ENCODE data around the gene FCER1G.
"Not testable (repeated sequence)": the region's sequence is repeated elsewhere in the genome, so short reads cannot be mapped to it uniquely, and the experiment has no call there.

The FCER1G gene

GRCh38 chr1:161244888-161245287 lies 29.8 kb downstream of the FCER1G start:
- Histone ChIP-seq H3K79me2 (ENCODE audit: insufficient read depth, low read length) (no peaks in the 10 kb centered on the region), H3K36me3 (ENCODE audit: low read length) (no peaks in the 10 kb centered on the region), H2AFZ (ENCODE audit: low read depth, low read length, severe bottlenecking) (no peak overlapping the region), H3K4me2 (ENCODE audit: low read depth, low read length, poor library complexity, severe bottlenecking) (no peak overlapping the region), H3K9me3 (ENCODE audit: insufficient read depth, low read length) (no peaks in the 10 kb centered on the region), H4K20me1 (ENCODE audit: low read depth, low read length) (no peaks in the 10 kb centered on the region), H3K9ac (ENCODE audit: low read length) (no peak overlapping the region), H3K27me3 (ENCODE audit: low read length) (no peaks in the 10 kb centered on the region), H3K27ac (ENCODE audit: low read depth, low read length) (no peak overlapping the region), H3K9me2 (replicated peaks; ENCODE audit: insufficient read depth, low read length) (no peaks in the 10 kb centered on the region), H3K4me3 (ENCODE audit: insufficient read depth, low read length, poor library complexity, severe bottlenecking) (no peak overlapping the region), H3F3A (ENCODE audit: insufficient read depth) (no peaks in the 10 kb centered on the region)
- TF ChIP-seq CTCF (IDR thresholded peaks at IDR 0.05; ENCODE audit: insufficient read depth, low read length, poor library complexity, severe bottlenecking), result no peak
- TF ChIP-seq EZH2phosphoT487 (conservative IDR thresholded peaks at IDR 0.05; ENCODE audit: low read length), result no peak

- H3K4me3 ChIP-seq (ENCODE audit: insufficient read depth, low read length, poor library complexity, severe bottlenecking); H3K27ac ChIP-seq (ENCODE audit: low read depth, low read length); H3K4me2 ChIP-seq (ENCODE audit: low read depth, low read length, poor library complexity, severe bottlenecking); H3K36me3 ChIP-seq (ENCODE audit: low read length); H3F3A ChIP-seq (ENCODE audit: insufficient read depth); H3K79me2 ChIP-seq (ENCODE audit: insufficient read depth, low read length); H2AFZ ChIP-seq (ENCODE audit: low read depth, low read length, severe bottlenecking); H3K9me3 ChIP-seq (ENCODE audit: insufficient read depth, low read length); H4K20me1 ChIP-seq (ENCODE audit: low read depth, low read length); H3K9me2 ChIP-seq (replicated peaks; ENCODE audit: insufficient read depth, low read length); H3K9ac ChIP-seq (ENCODE audit: low read length); H3K27me3 ChIP-seq (ENCODE audit: low read length): not testable (repeated sequence)
These were observed 35.0 kb downstream of the FCER1G start for GRCh38 chr1:161250100-161250499.

- TF ChIP-seq CTCF (IDR thresholded peaks at IDR 0.05; ENCODE audit: insufficient read depth, low read length, poor library complexity, severe bottlenecking) (no peak), EZH2phosphoT487 (conservative IDR thresholded peaks at IDR 0.05; ENCODE audit: low read length) (no peak)
- H3F3A ChIP-seq (ENCODE audit: insufficient read depth), result no peaks in the 10 kb centered on the region
- no peaks in the 10 kb centered on the region for H3K36me3 ChIP-seq (ENCODE audit: low read length)
- no peaks in the 10 kb centered on the region for H3K9me2 ChIP-seq (replicated peaks; ENCODE audit: insufficient read depth, low read length)
- no peaks in the 10 kb centered on the region for H3K9me3 ChIP-seq (ENCODE audit: insufficient read depth, low read length)
- H3K27ac ChIP-seq (ENCODE audit: low read depth, low read length), result no peak overlapping the region
- no peak overlapping the region for H3K4me3 ChIP-seq (ENCODE audit: insufficient read depth, low read length, poor library complexity, severe bottlenecking)
- no peak overlapping the region for H3K9ac ChIP-seq (ENCODE audit: low read length)
- H4K20me1 ChIP-seq (ENCODE audit: low read depth, low read length), result no peaks in the 10 kb centered on the region
- no peak overlapping the region for H3K4me2 ChIP-seq (ENCODE audit: low read depth, low read length, poor library complexity, severe bottlenecking)
- H2AFZ ChIP-seq (ENCODE audit: low read depth, low read length, severe bottlenecking), result no peak overlapping the region
- no peaks in the 10 kb centered on the region for H3K27me3 ChIP-seq (ENCODE audit: low read length)
- H3K79me2 ChIP-seq (ENCODE audit: insufficient read depth, low read length), result no peaks in the 10 kb centered on the region
These were observed 35.7 kb downstream of the FCER1G start for GRCh38 chr1:161250829-161251228.

DNA sequence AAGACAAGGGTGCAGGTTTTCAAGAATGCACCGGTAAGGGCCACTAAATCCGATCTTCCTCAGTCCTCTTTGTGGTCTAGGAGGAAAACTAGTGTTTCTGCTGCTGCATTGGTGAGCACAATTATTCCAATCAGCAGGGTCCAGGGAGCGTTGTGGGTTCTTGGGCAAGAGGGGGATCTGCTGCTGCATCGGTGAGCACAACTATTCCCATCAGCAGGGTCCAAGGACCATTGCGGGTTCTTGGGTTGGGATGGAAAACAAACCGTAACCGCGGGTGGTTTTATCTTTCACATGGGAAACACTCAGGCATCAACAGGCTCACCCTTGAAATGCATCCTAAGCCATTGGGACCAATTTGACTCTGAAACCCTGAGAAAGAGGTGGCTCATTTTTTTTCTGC lies 36.5 kb downstream of the FCER1G start:
- H3K9me2 ChIP-seq (replicated peaks; ENCODE audit: insufficient read depth, low read length), result no peaks in the 10 kb centered on the region
- H3K36me3 ChIP-seq (ENCODE audit: low read length), result no peaks in the 10 kb centered on the region
- no peak overlapping the region for H3K9ac ChIP-seq (ENCODE audit: low read length)
- no peaks in the 10 kb centered on the region for H3K9me3 ChIP-seq (ENCODE audit: insufficient read depth, low read length)
- H3K27ac ChIP-seq (ENCODE audit: low read depth, low read length), result no peak overlapping the region
- H3K4me2 ChIP-seq (ENCODE audit: low read depth, low read length, poor library complexity, severe bottlenecking), result no peak overlapping the region
- no peaks in the 10 kb centered on the region for H4K20me1 ChIP-seq (ENCODE audit: low read depth, low read length)
- no peaks in the 10 kb centered on the region for H3K79me2 ChIP-seq (ENCODE audit: insufficient read depth, low read length)
- no peaks in the 10 kb centered on the region for H3K27me3 ChIP-seq (ENCODE audit: low read length)
- TF ChIP-seq EZH2phosphoT487 (conservative IDR thresholded peaks at IDR 0.05; ENCODE audit: low read length), result no peak
- no peak for TF ChIP-seq CTCF (IDR thresholded peaks at IDR 0.05; ENCODE audit: insufficient read depth, low read length, poor library complexity, severe bottlenecking)
- H2AFZ ChIP-seq (ENCODE audit: low read depth, low read length, severe bottlenecking), result no peak overlapping the region
- H3K4me3 ChIP-seq (ENCODE audit: insufficient read depth, low read length, poor library complexity, severe bottlenecking), result no peak overlapping the region
- no peaks in the 10 kb centered on the region for H3F3A ChIP-seq (ENCODE audit: insufficient read depth)

DNA sequence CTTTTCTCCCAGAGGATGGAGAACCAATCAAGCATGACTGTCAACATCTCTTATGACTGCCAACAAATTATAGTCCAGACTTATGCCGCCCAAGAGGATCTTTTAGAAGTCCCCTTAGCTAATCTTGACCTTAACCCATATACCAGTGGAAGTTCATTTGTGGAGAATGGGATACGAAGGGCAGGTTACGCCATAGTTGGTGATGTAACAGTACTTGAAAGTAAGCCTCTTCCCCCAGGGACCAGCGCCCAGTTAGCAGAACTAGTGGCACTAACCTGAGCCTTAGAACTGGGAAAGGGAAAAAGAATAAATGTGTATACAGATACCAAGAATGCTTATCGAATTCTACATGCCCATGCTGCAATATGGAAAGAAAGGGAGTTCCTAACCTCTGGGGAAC lies 40.2 kb downstream of the FCER1G start:
- H3K4me3 ChIP-seq (ENCODE audit: insufficient read depth, low read length, poor library complexity, severe bottlenecking); H3K9ac ChIP-seq (ENCODE audit: low read length); H3K79me2 ChIP-seq (ENCODE audit: insufficient read depth, low read length); H3K9me2 ChIP-seq (replicated peaks; ENCODE audit: insufficient read depth, low read length); H2AFZ ChIP-seq (ENCODE audit: low read depth, low read length, severe bottlenecking); H4K20me1 ChIP-seq (ENCODE audit: low read depth, low read length); H3K27me3 ChIP-seq (ENCODE audit: low read length); H3K27ac ChIP-seq (ENCODE audit: low read depth, low read length); H3K4me2 ChIP-seq (ENCODE audit: low read depth, low read length, poor library complexity, severe bottlenecking); H3F3A ChIP-seq (ENCODE audit: insufficient read depth); H3K9me3 ChIP-seq (ENCODE audit: insufficient read depth, low read length); H3K36me3 ChIP-seq (ENCODE audit: low read length): not testable (repeated sequence)

DNA sequence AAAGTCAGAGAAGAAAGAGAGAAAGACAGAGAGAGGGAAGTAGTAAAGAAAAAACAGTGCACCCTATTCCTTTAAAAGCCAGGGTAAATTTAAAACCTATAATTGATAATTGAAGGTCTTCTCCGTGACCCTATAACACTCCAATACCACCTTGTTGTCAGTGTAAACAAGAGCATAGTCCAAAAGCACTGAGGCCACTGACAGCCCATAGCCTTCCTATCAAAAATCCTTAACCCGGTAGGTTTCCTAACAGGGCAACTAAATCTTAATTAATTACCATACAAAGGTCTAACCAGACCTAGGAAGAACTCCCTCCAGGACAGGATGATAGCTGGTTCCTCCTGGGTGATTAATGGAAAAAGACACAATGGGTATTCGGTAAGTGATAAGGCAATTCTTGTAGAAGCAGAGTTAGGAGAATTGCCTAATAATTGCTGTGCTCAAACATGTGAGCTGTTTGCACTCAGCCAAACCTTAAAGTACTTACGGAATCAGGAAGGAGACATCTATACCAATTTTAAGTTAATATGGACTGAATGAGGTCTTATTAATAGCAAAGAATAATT lies 40.9 kb downstream of the FCER1G start:
- not testable (repeated sequence) for H3F3A ChIP-seq (ENCODE audit: insufficient read depth); H3K36me3 ChIP-seq (ENCODE audit: low read length); H3K9ac ChIP-seq (ENCODE audit: low read length); H2AFZ ChIP-seq (ENCODE audit: low read depth, low read length, severe bottlenecking); H4K20me1 ChIP-seq (ENCODE audit: low read depth, low read length); H3K27ac ChIP-seq (ENCODE audit: low read depth, low read length); H3K9me3 ChIP-seq (ENCODE audit: insufficient read depth, low read length); H3K9me2 ChIP-seq (replicated peaks; ENCODE audit: insufficient read depth, low read length); H3K4me2 ChIP-seq (ENCODE audit: low read depth, low read length, poor library complexity, severe bottlenecking); H3K79me2 ChIP-seq (ENCODE audit: insufficient read depth, low read length); H3K27me3 ChIP-seq (ENCODE audit: low read length); H3K4me3 ChIP-seq (ENCODE audit: insufficient read depth, low read length, poor library complexity, severe bottlenecking)

All from SU-DHL-6 (cell line).